GM21619 (cell line): ENCODE results near the gene SGMS1.
"Not testable (repeated sequence)": the region's sequence is repeated elsewhere in the genome, so short reads cannot be mapped to it uniquely, and the experiment has no call there.

Source experiments
- ATAC-seq: cut with Tn5 transposase; IDR thresholded peaks from one replicate; pipeline ENCODE4 v1.9.1; 2021; ENCODE audit not compliant: unreplicated experiment

SGMS1 gene

GRCh38 chr10:50431791-50432190 lies 192.0 kb downstream of the SGMS1 start:
- ATAC-seq = peak; percentile 82

DNA sequence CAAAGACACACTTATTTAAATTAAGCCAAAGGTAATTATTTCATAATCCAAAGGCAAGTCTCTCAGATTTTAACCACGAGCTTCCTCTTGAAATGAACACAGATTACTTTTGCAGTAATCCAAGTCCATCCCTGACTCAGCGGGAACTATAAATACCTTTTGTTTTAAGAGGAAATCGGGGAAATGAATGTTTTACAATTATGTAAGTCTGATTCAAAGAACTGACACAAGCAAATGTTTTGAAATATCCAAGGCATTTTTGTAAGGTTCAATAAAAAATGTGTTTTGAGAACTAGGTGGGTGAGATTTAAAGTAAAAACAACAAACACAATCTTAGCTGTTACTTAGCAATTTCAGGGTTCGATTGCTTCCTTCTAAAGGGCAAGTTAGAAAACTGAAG lies 192.6 kb downstream of the SGMS1 start:
- no peak for ATAC-seq

DNA sequence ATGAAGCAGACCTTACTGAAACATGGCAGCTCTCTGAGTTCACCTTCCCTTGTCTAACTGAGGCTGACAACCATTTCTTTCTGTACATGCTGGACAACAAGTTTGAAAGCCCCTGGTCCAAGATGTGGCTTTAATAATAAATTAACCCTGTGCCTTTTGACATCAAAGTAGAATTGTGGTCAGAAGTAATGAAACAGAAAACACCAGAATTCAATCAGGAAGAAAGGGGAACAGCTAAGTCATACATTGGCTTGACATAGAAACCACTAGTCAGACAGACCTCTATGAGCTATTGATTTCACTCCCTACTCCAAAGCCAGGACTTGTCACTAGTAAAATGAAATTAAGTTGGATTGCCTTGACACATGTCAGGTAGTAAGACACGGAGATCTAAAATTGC lies 197.3 kb downstream of the SGMS1 start:
- peak; percentile 78 for ATAC-seq

GRCh38 chr10:50425215-50425614 lies 198.5 kb downstream of the SGMS1 start:
- not testable (repeated sequence) for ATAC-seq

DNA sequence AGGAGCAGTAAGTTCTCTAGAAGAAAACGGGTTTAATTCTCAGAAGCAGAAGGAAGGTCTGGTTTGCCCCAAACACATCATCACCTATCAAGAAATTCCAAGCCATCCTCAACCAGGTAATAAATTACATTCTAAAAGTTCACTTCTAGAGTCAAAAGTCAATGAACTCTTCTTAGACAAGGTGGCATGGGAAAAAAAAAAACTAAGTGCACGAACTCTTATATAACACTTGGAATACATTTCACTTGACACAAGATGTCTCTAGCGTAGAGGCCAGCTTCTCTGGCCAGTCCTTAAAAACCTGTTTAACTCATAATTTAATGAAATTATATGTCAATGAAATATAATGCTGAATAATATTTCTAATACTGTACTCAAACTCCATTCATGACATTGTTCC lies 200.3 kb downstream of the SGMS1 start:
- no peak for ATAC-seq

DNA sequence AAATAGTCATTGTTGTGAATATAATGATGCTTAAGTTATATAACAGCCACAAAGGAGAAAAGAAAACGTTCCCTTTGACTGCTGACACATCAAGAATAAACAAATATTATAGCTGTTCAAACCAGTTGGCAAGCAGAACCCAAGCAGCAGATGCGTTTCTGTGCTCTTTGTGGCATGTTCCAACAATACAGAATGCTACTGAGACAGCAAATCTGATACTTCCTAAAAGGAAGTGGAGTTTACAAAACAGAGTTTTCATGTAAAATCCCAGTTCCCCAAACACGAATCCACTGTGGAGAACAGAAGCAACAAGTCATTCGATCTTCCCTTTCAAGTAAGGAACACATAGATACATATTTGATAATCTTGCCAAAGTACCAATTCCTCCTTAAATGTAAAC lies 201.5 kb downstream of the SGMS1 start:
- ATAC-seq = no peak

DNA sequence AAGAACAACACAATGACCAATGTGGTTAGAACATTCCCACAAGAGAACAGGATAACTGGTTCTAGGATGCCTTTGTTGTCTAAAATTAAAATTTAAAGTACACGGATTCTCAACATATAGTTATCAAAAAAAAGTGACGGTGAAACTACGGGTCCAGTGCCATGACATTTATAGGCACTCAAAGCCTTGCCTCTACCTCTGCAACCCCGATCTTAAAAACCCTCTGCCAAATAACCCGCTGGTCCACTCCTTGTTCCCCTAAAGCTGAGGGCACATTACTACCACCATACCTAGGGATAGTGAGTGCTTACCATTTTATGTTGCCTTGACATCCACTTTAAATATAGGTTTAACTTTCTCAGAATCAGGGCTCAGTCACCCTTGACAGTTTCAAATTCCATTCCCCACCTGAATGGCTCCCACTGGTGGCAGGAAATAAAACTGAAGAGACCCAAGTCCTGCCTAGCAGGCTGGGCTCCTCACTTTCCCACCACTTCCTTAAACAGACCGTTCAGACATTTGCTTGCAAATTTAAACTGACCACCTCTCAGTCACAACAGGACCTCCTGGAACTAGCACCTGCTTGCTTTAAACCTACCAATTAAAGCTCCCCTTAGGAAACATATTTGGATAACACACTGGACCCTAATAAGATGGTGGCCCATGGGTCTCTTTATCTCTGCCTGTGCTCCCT lies 202.6 kb downstream of the SGMS1 start:
- ATAC-seq = peak; percentile 32

GRCh38 chr10:50420196-50420595 lies 203.6 kb downstream of the SGMS1 start:
- ATAC-seq = no peak

DNA sequence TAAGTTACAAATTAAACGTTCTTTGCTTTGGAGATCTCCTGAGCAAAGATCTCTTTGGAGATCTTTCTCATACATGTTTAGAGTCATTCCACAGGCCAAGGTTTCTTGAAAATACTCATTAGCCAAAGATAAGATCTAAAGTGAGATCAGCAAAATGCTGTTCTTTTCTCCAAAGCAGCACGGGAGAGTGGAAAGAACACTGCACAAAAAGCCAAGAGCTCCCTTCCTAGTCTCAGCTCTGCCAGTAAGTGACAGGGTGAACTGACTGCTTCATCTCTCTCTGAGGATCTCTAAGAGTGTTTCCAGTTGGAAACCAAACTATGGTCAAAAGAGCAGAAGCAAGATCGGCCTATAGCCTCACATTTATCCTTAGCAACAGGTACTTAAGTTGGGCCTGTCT lies 204.0 kb downstream of the SGMS1 start:
- no peak for ATAC-seq

GRCh38 chr10:50419091-50419490 lies 204.7 kb downstream of the SGMS1 start:
- no peak for ATAC-seq

- ATAC-seq = peak; percentile 77
Measured at GRCh38 chr10:50417886-50418830, 205.6 kb downstream of the SGMS1 start.

- no peak for ATAC-seq
Measured at GRCh38 chr10:50417486-50417885, 206.3 kb downstream of the SGMS1 start.

DNA sequence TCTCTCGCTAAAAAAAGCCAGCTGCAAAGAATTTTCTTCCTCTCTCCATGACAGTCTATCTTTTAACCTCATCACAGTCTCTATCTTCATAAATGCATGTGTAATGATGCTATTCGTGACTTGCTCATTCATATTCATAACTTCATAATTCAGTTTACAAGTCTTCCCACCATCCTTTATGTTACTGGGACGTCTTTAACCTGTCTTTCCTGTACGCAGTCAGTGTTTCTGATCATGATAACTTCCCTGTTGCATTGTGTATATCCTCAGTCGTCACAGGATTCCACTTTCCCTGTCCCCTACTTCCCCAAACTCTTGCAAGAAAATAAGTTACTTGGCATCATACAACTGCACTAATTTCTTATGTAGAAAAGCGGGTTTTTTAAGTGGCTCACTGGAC lies 206.9 kb downstream of the SGMS1 start:
- no peak for ATAC-seq

- ATAC-seq = no peak
Measured at GRCh38 chr10:50416181-50416824, 207.5 kb downstream of the SGMS1 start.

DNA sequence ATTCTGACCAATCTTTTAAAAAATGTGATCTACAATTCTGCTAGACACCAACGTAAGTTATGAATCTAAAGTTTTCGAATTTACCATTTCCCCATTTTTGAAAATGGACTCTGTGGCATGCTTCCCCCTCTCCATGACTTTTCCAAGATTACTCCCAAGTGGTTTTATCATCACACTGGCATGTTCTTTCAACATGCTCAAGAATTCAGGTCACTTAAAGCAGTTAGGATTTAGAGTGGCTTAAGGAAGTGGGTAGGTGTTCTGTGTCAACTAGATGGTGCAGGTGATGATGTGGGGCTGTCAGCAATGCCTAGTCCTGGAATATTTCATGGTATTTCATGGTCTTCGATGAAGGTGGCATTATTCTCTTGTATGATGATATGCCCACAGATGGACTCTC lies 208.5 kb downstream of the SGMS1 start:
- no peak for ATAC-seq

- ATAC-seq = no peak
Measured at GRCh38 chr10:50410066-50410811, 213.5 kb downstream of the SGMS1 start.

- ATAC-seq = no peak
Measured at GRCh38 chr10:50407076-50407801, 216.5 kb downstream of the SGMS1 start.

DNA sequence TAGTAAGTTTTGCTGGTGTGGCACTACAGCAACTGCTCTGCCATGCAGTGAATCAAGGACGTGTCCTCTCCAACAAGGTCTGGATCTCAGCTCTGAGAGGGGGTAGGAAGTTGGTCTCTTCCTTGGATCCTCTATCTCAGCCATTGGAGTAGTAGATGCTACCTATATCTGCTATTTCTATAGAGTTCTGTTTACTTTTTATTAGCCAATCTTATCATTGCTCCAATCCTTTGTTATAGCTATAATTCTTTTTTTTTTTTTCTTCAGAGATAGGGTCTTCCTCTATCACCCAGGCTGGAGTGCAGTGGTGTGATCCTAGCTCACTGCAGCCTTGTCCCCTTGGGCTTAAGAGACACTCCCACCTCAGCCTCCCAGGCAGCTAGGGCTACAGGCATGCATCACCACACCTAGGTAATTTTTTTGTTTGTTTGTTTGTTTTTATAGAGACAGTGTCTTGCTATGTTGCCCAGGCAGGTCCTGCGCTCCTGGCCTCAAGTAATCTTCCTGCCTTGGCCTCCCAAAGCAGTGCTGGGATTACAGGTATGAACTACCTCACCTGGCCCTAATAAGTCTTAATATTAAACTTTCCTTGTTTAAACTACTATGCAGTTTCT lies 217.2 kb downstream of the SGMS1 start:
- no peak for ATAC-seq

DNA sequence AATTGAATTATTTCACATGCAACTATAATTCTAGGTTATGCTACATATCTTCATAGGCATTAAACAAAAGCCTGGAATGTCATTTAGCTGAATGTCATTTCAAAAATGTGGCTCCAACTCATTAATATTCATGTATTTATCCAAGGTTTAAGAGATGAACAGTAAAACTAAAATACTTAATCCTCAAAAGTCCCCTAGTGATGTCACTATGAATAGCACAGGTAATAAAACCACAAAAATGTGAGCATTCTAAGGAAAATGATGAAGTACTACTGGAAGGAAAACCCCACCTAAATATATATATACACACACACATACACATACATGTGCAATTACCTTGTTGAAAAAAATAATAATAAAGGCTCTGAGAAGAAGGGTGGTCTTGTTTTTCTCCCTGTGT lies 218.0 kb downstream of the SGMS1 start:
- ATAC-seq = no peak
